ENCODE measurements around the gene TMEM33.

Gene TMEM33

GRCh38 chr4:41933997-41934503 is 1.2 kb upstream of the TMEM33 start:
- in situ Hi-C loops (cut with HindIII; ENCODE audit: low pct_ligation_motif_present, low pct_unique_long_range_greater_than_20kb, low sequenced_read_pairs), result no loop called here
- no peak for DNase-seq

DNA sequence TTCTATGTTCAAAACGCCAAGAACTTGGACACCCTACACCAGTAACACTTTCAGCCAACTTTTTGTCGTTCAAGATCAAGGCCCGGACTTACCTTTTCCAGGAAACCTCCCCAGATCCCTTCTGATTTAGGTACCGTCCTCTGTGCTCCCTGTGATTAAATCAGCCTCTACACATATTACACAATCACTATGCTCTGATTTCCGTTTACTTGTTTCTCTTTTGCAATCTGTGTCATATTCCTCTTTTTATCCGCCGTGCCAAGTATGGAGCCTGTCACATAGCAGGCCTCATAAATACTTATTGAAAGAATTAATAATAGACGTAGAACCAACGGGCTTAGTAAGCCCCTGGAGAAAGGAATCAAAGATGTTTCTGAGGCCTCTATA is 722 bp upstream of the TMEM33 start:
- peak; percentile 1 for DNase-seq
- in situ Hi-C loops (cut with HindIII; ENCODE audit: low pct_ligation_motif_present, low pct_unique_long_range_greater_than_20kb, low sequenced_read_pairs), result no loop called here

DNA sequence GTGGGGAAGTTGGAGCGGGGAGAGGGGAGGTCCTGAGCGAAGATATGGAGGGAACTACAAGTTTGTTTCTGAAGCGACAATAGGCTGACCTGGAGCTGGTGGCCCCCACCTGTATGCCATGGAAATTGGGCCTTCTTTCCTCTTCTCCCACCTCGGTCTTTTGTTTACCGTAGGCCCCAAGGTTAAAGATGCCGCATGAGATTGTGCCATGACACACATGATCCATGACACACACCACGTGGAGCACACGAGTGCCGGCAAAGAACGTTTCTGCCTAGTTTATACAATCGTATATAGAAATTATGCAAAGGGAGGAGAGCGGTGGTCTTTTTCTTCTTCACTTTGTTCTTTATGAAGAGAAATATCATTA is 408 bp downstream of the TMEM33 start:
- in situ Hi-C loops (cut with HindIII; ENCODE audit: low pct_ligation_motif_present, low pct_unique_long_range_greater_than_20kb, low sequenced_read_pairs), result no loop called here
- no peak for DNase-seq

GRCh38 chr4:41939016-41939626 is 3.9 kb downstream of the TMEM33 start:
- in situ Hi-C loops (cut with HindIII; ENCODE audit: low pct_ligation_motif_present, low pct_unique_long_range_greater_than_20kb, low sequenced_read_pairs), result no loop called here
- no peak for DNase-seq

GRCh38 chr4:41940834-41941233 is 5.6 kb downstream of the TMEM33 start:
- no peak for DNase-seq
- in situ Hi-C loops (cut with HindIII; ENCODE audit: low pct_ligation_motif_present, low pct_unique_long_range_greater_than_20kb, low sequenced_read_pairs), result no loop called here

DNA sequence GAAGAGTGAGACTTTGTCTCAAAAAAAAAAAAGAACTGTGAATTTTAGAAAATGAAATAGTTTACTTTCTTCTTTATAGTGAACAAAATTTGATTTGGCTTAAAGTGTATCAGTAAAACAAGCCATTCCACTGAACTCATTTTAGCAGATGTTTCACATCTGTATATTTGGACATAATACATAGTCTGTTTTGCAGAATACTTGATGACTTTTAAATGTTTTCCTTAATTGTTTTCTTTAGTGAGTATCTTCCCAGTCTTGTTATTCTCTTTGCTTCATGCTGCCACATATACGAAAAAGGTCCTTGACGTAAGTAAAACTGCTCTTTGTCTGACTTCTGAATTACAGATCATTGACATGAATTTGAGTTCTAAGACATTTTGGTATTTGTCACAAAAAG is 8.3 kb downstream of the TMEM33 start:
- in situ Hi-C loops (cut with HindIII; ENCODE audit: low pct_ligation_motif_present, low pct_unique_long_range_greater_than_20kb, low sequenced_read_pairs), result no loop called here
- no peak for DNase-seq

GRCh38 chr4:41944089-41944488 is 8.9 kb downstream of the TMEM33 start:
- DNase-seq, result no peak
- in situ Hi-C loops (cut with HindIII; ENCODE audit: low pct_ligation_motif_present, low pct_unique_long_range_greater_than_20kb, low sequenced_read_pairs), result no loop called here

- in situ Hi-C loops (cut with HindIII; ENCODE audit: low pct_ligation_motif_present, low pct_unique_long_range_greater_than_20kb, low sequenced_read_pairs), result no loop called here
- no peak for DNase-seq
These were observed 14.3 kb downstream of the TMEM33 start for GRCh38 chr4:41949531-41949930.

DNA sequence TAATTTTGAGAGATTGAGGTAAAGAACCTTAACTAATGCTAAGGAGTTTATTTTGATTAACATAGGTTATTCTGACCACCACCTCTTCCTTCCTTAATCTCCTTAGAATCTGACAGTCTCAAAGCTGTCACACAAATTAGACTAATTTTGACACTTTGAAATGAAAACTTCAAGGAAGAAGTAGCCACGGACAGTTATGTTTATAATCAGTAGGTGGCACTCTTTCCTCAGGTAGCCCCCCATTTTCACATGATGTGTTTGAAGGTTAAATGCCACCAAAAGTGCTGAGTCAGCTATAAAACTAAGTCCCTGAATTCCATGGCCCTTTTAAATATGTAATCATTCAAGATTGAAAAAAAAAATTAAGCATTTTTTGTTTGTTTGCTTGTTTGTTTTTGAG is 22.4 kb downstream of the TMEM33 start:
- peak; percentile 42 for DNase-seq
- in situ Hi-C loops (cut with HindIII; ENCODE audit: low pct_ligation_motif_present, low pct_unique_long_range_greater_than_20kb, low sequenced_read_pairs), result no loop called here

DNA sequence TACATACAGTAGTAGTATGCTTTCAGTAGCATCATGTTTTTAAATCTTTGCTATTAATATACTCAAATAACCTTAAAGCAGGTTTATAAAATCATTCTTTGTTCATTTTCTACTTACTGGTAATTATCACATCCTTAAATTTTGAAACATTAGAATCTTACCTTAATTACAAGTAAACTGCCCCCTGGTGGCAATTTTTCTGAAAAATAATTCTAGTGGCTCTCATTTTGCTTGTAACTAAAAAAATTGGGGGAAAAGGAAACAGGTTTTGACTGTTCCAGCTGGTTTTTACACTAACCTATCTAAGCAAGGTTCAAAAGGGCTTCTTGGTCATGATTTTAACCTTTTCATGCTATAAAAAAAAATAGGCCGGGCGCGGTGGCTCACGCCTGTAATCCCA is 27.9 kb downstream of the TMEM33 start:
- in situ Hi-C loops (cut with HindIII; ENCODE audit: low pct_ligation_motif_present, low pct_unique_long_range_greater_than_20kb, low sequenced_read_pairs), result no loop called here
- DNase-seq, result peak; percentile 37

GRCh38 chr4:41964401-41964800 is 29.2 kb downstream of the TMEM33 start:
- no peak for DNase-seq
- in situ Hi-C loops (cut with HindIII; ENCODE audit: low pct_ligation_motif_present, low pct_unique_long_range_greater_than_20kb, low sequenced_read_pairs), result no loop called here

GRCh38 chr4:41967392-41967791 is 32.2 kb downstream of the TMEM33 start:
- no peak for DNase-seq
- in situ Hi-C loops (cut with HindIII; ENCODE audit: low pct_ligation_motif_present, low pct_unique_long_range_greater_than_20kb, low sequenced_read_pairs), result no loop called here

DNA sequence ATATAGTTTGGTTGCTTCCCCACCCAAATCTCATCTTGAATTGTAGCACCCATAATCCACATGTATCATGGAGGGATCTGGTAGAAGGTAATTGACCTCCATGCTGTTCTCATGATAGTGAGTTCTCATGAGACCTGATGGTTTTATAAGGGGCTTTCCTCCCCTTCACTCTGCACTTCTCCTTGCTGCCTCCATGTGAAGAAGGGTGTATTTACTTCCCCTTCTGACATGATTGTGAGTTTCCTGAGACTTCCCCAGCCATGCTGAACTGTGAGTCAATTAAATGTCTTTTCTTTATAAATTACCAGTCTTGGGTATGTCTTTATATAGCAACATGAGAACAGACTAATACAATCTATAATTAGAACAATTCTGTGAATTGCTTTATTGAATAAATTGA is 34.4 kb downstream of the TMEM33 start:
- in situ Hi-C loops (cut with HindIII; ENCODE audit: low pct_ligation_motif_present, low pct_unique_long_range_greater_than_20kb, low sequenced_read_pairs), result no loop called here
- DNase-seq, result no peak

DNA sequence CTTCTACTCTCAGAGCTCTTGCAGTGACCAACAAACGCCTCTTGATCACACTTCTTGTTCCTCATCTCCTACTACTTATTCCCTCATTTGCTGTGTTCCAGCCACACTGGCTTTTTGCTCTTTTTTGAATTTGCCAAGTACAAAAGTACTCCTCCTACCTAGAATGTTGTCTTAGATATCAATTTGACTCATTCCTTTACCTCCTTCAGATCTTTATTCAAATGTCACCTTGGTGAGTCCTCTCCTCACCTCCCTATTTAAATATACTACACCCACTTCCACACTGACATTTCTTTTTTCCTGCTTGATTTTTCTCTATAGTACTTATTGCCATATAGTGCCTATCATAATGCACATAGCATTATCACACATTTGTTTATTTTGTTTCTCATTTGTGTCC is 40.1 kb downstream of the TMEM33 start:
- in situ Hi-C loops (cut with HindIII; ENCODE audit: low pct_ligation_motif_present, low pct_unique_long_range_greater_than_20kb, low sequenced_read_pairs), result no loop called here
- DNase-seq, result no peak

DNA sequence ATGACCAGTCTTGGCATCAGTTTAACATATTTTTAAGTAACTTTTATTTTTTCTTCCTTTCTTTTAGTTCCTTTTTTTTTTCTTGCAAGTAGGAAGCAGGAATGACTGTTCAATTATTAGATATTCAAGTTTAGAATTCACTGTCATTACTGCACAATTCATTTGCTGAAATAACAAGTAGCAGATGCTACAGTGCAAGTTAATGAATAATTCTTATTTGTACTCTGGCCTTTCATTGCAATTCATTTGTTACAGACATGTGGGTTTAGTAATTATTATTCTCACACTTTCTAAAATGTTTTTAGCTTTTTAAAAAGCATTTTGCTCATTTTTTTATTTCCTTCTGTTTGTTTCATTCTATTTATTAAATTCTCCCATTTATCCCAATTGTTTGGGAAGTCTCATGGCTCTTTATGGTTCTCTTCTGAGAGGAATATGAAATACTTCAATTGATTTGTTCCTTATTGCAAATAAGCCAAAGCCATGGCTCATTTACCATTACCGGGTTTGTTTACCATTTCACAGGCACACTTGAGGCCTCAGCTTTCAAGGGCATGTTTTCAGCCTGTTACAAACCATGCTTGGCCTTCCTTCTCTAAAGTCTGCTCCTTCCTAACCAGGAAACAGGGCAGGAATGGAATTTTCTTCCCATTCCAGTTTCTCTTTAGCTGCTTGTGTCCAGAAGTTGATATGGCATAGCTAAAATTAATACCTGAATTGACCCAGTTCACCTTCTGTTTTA is 41.7 kb downstream of the TMEM33 start:
- in situ Hi-C loops (cut with HindIII; ENCODE audit: low pct_ligation_motif_present, low pct_unique_long_range_greater_than_20kb, low sequenced_read_pairs), result no loop called here
- no peak for DNase-seq

DNA sequence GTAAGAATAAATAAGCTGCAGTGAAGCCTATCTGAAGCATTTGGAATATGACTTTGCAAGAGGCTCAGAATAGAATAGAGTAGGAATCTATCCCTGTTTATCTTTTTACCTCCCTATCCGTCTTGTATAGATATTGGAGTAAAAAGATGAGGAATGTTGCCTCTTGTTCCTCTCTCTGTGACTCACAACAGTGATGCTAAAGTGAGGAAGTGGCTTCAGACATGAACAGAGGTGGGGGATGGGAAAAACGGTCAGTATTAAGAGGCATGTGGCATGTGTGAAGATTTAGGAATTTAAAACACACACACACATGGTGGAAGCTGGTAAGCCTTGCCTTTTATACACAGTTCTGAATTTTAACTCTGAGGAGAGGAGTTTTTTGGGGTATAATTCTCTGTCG is 42.5 kb downstream of the TMEM33 start:
- in situ Hi-C loops (cut with HindIII; ENCODE audit: low pct_ligation_motif_present, low pct_unique_long_range_greater_than_20kb, low sequenced_read_pairs), result no loop called here
- no peak for DNase-seq

DNA sequence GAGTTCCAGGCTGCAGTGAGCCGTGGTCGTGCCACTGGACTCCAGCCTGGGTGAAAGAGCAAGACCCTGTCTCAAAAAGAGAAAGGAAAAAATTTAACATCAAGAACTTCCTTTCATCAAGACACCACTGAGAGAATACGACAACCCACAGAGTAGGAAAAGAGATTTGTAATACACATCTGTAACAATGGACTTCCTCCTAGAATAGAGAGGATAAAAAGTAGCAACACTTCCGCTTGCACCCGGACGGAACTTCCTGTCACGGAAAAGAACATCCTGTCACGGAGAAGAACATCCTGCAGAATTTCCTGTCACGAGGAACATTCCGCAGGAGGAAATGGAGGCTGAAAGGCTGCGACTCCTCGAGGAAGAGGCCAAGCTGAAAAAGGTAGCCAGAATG is 46.2 kb downstream of the TMEM33 start, which contains the start of gene DCAF4L1:
Gene DCAF4L1, plus strand, starts transcription at position 301 of the 400 bp plus-strand sequence. Its CDS starts 37 bp downstream, at position 338.
- no peak for DNase-seq
- in situ Hi-C loops (cut with HindIII; ENCODE audit: low pct_ligation_motif_present, low pct_unique_long_range_greater_than_20kb, low sequenced_read_pairs), result no loop called here

GRCh38 chr4:41982716-41983115 is 47.5 kb downstream of the TMEM33 start:
- no peak for DNase-seq
- in situ Hi-C loops (cut with HindIII; ENCODE audit: low pct_ligation_motif_present, low pct_unique_long_range_greater_than_20kb, low sequenced_read_pairs), result no loop called here

- in situ Hi-C loops (cut with HindIII; ENCODE audit: low pct_ligation_motif_present, low pct_unique_long_range_greater_than_20kb, low sequenced_read_pairs), result no loop called here
These were observed 49.9 kb downstream of the TMEM33 start for GRCh38 chr4:41985151-41985550.

DNA sequence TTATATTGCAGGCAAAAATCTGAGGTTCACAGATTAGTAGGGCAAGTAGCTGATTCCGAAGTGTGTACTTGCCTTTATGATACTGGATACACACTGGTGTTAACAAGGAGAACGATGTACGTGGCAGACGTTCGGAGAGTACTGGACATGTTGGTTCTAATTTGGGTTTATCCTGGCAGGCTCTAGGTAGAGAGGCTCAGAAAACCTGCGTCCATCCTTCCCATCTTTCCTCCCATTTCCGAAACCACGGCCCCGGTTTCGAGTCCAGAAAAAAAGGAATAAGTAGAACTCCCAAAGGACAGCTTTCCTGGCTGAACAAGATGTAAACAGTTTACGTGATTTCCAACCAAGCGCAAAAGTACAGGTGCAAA is 54.8 kb downstream of the TMEM33 start:
- in situ Hi-C loops (cut with HindIII; ENCODE audit: low pct_ligation_motif_present, low pct_unique_long_range_greater_than_20kb, low sequenced_read_pairs), result no loop called here
- no peak for DNase-seq

More at GRCh38 chr4:41985151-41985550, 49.9 kb downstream of the TMEM33 start:
- no peak for DNase-seq

Data from ACHN (cell line).